ENCODE results near the gene PLOD3.
"Not testable (repeated sequence)": the region's sequence is repeated elsewhere in the genome, so short reads cannot be mapped to it uniquely, and the experiment has no call there.

Gene PLOD3, protein sequence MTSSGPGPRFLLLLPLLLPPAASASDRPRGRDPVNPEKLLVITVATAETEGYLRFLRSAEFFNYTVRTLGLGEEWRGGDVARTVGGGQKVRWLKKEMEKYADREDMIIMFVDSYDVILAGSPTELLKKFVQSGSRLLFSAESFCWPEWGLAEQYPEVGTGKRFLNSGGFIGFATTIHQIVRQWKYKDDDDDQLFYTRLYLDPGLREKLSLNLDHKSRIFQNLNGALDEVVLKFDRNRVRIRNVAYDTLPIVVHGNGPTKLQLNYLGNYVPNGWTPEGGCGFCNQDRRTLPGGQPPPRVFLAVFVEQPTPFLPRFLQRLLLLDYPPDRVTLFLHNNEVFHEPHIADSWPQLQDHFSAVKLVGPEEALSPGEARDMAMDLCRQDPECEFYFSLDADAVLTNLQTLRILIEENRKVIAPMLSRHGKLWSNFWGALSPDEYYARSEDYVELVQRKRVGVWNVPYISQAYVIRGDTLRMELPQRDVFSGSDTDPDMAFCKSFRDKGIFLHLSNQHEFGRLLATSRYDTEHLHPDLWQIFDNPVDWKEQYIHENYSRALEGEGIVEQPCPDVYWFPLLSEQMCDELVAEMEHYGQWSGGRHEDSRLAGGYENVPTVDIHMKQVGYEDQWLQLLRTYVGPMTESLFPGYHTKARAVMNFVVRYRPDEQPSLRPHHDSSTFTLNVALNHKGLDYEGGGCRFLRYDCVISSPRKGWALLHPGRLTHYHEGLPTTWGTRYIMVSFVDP

DNA sequence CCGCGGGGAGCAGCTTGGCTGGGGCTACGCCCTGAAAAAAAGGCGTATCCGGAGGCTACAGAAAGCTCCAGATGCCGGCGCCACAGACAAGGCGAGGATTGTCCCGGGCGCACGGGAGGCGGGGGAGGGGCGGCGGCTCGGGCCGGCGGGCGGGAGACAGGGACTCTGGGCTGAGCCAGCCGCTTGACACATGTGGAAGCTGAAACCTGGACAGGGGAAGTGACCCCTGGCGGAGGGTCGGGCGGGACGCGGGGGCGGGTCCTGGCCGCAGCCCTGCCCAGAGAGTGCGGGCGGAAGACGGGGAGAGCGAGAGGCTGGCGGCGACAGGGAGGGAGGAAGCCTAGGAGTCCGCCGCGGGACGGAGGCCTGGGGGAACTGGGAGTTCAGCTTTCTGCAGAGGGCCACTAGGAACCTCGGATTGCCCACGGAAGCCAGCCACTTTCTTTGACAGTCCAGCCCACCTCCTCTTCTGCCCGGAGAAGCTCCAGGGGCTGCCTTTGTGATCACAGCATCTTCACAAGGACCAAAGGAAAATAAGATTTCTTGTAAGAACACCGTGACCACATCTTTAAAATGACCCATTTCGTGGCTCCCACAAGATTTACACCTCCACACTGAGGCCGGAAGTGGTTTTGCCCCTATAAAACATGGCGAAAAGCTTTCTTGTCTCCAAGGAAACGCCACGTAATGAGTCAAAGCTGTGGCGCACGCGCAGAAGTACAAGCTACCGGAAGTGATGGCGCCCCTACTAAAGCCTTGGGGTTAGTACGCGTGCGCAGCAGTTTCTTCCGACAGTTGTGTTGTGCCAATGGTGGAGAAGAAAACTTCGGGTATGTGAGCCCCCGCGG, at the start of gene PLOD3, which contains the start of gene ZNHIT1:
Gene PLOD3 (minus strand): TSS at position 194 of the 848 bp plus-strand sequence. CDS start 307 bp downstream, outside the sequence.
Gene ZNHIT1 (plus strand): TSS at position 778 of the 848 bp plus-strand sequence. CDS start 31 bp downstream, at position 809.
- TF ChIP-seq POLR2AphosphoS5 (IDR thresholded peaks at IDR 0.05; ENCODE audit: borderline replicate concordance, low read depth, low read length) (peak; percentile 54), FOXP2 (optimal IDR thresholded peaks at IDR 0.05; ENCODE audit: control extremely low read depth, extremely low read length, insufficient read depth) (no peak)
- Histone ChIP-seq H3K9ac (ENCODE audit: insufficient read length) (peak within 1 kb of the TSS; percentile 86), H3K9me3 (ENCODE audit: low read depth, low read length) (no peaks in the 10 kb centered on the region), H3K36me3 (ENCODE audit: insufficient read depth, low read length) (no peaks in the 10 kb centered on the region; the same call in 1 of the 2 replicates), H3K27ac (peak within 1 kb of the TSS; percentile 73), H3K4me3 (peak within 1 kb of the TSS; percentile 99)
- DNase-seq (ENCODE audit: low read depth, low spot score): peak; percentile 97

DNA sequence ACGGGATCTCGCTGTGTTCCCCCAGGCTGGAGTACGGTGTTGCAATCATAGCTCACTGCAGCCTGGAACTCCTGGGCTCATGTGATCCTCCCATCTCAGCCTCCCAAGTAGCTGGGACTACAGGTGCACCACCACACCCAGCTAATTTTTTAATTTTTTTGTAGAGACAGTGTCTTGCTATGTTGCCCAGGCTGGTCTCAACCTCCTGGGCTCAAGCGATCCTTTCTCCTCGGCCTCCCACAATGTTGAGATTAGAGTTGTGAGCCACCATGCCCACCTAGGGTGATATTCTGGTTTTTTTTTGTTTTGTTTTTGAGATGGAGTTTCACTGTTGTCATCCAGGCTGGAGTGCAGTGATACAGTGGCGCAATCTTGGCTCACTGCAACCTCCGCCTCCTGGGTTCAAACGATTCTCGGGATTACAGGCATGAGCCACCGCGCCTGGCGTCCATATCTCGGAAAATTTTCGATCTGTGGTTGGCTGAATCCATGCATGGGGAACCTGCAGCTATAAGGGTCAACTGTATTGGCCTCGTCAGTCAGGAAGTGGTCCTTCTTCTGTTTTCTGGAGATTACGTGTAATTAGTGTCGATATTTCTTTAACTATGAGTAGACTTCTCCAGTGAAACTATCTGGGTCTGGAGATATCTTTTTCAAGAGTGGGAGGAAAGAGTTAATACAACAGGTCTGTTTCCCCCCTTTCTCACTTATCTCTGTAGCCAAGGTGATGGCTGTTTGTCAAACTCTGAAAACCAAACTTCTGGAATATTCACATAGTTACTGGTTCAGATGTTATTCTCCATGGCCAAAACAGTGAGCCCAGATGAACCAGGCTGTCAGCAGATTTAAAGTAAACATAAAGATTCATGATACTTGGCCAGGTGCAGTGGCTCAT, 48.5 kb upstream of the PLOD3 start:
- no peaks in the 10 kb centered on the region for H3K36me3 ChIP-seq (ENCODE audit: insufficient read depth, low read length)
- H3K9ac ChIP-seq (ENCODE audit: insufficient read length): no peak overlapping the region
- no peak for DNase-seq (ENCODE audit: low read depth, low spot score)
- no peak overlapping the region for H3K27ac ChIP-seq
- no peaks in the 10 kb centered on the region for H3K9me3 ChIP-seq (ENCODE audit: low read depth, low read length)
- no peak for TF ChIP-seq POLR2AphosphoS5 (IDR thresholded peaks at IDR 0.05; ENCODE audit: borderline replicate concordance, low read depth, low read length)
- TF ChIP-seq EZH2 (IDR thresholded peaks at IDR 0.05): no peak
- no peak for TF ChIP-seq FOXP2 (optimal IDR thresholded peaks at IDR 0.05; ENCODE audit: control extremely low read depth, extremely low read length, insufficient read depth)
- no peak overlapping the region for H3K4me3 ChIP-seq

DNA sequence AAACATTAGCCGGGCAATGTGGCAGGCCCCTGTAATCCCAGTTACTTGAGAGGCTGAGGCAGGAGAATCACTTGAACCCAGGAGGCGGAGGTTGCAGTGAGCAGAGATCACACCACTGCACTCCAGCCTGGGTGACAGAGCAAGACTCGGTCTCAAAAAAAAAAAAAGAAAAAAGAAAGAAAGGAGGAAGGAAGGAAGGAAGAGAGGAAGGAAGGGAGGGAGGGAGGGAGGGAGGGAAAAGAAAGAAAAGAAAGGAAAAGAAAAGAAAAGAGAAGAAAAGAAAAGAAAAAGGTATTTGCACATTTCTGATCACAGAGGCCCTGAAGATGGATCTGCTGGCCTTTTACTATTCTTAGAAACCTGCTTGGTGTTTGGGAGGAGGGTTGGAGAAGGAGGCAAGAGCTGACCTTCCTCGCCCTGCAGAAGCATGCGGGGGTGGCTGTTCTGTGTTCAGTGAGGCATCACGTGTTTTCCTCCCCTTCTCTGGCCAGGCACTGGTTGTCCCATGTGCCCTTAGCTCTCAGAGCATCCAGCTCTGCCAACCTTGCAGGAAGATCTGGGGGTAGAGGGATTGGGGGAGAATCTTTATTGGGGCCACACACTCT, 46.8 kb upstream of the PLOD3 start:
- H3K4me3 ChIP-seq; H3K9me3 ChIP-seq (ENCODE audit: low read depth, low read length); H3K9ac ChIP-seq (ENCODE audit: insufficient read length); DNase-seq (ENCODE audit: low read depth, low spot score); H3K27ac ChIP-seq; H3K36me3 ChIP-seq (ENCODE audit: insufficient read depth, low read length): not testable (repeated sequence)

DNA sequence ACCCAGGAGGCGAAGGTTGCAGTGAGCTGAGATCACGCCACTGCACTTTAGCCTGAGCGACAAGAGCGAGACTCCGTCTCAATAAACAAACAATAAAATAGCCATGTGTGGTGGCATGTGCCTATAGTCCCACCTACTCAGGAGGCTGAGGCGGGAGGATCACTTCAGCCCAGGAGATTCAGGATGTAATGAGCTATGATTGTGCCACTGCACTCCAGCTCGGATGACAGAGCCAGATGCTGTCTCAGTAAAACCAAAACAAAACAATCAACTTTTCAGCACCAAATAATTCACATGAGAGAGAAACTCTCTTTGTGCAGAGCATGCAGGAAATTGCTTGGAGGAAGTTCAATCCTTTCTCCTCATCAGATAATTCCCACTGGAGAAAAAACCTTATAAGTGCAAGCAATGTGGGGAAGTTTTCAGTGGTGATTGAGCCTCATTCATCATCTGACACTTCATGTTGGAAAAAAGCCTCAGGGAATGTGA, 40.9 kb upstream of the PLOD3 start:
- TF ChIP-seq EZH2 (IDR thresholded peaks at IDR 0.05) (no peak), FOXP2 (optimal IDR thresholded peaks at IDR 0.05; ENCODE audit: control extremely low read depth, extremely low read length, insufficient read depth) (no peak), POLR2AphosphoS5 (IDR thresholded peaks at IDR 0.05; ENCODE audit: borderline replicate concordance, low read depth, low read length) (no peak)
- no peak for DNase-seq (ENCODE audit: low read depth, low spot score)
- H3K36me3 ChIP-seq (ENCODE audit: insufficient read depth, low read length): no peaks in the 10 kb centered on the region
- H3K27ac ChIP-seq: no peak overlapping the region
- no peaks in the 10 kb centered on the region for H3K9me3 ChIP-seq (ENCODE audit: low read depth, low read length)
- no peak overlapping the region for H3K4me3 ChIP-seq
- no peak overlapping the region for H3K9ac ChIP-seq (ENCODE audit: insufficient read length)

DNA sequence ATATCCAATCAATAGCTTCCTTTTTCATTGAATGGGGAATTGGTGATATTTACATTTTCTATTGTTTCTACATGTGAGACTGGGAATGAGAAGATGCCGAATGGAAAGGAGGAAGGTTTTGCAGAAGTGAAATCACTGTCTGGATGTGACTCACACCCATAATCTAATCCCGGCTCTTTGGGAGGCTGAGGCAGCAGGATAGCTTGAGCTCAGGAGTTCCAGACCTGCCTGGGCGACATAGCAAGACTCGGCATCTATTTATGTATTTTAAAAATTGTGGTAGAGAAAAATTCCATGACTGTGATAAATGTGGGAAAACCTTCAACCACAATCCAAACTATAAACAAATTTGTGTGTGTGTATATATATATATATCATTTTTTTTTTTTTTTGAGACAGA, 38.4 kb upstream of the PLOD3 start:
- DNase-seq (ENCODE audit: low read depth, low spot score): no peak
- Histone ChIP-seq H3K9ac (ENCODE audit: insufficient read length) (no peak overlapping the region), H3K4me3 (no peak overlapping the region), H3K27ac (no peak overlapping the region), H3K9me3 (ENCODE audit: low read depth, low read length) (no peaks in the 10 kb centered on the region), H3K36me3 (ENCODE audit: insufficient read depth, low read length) (no peaks in the 10 kb centered on the region)
- no peak for TF ChIP-seq EZH2 (IDR thresholded peaks at IDR 0.05)
- no peak for TF ChIP-seq POLR2AphosphoS5 (IDR thresholded peaks at IDR 0.05; ENCODE audit: borderline replicate concordance, low read depth, low read length)
- no peak for TF ChIP-seq FOXP2 (optimal IDR thresholded peaks at IDR 0.05; ENCODE audit: control extremely low read depth, extremely low read length, insufficient read depth)

DNA sequence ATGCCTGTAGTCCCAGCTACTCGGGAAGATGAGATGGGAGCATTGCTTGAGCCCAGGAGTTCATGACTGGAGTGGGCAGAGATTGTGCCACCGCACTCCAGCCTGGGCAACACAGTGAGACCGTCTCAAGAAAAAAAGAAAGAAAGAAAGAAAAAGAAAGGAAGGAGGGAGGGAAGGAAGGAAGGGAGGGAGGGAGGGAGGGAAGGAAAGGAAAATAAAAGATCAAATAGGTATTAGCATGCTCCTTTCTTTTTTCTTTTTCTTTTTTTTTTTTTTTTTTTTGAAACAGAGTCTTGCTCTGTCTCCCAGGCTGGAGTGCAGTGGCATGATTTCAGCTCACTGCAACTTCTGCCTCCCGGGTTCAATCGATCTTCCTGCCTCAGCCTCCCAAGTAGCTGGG, 35.8 kb upstream of the PLOD3 start:
- not testable (repeated sequence) for H3K36me3 ChIP-seq (ENCODE audit: insufficient read depth, low read length); H3K9me3 ChIP-seq (ENCODE audit: low read depth, low read length); H3K9ac ChIP-seq (ENCODE audit: insufficient read length); H3K4me3 ChIP-seq; H3K27ac ChIP-seq; DNase-seq (ENCODE audit: low read depth, low spot score)

DNA sequence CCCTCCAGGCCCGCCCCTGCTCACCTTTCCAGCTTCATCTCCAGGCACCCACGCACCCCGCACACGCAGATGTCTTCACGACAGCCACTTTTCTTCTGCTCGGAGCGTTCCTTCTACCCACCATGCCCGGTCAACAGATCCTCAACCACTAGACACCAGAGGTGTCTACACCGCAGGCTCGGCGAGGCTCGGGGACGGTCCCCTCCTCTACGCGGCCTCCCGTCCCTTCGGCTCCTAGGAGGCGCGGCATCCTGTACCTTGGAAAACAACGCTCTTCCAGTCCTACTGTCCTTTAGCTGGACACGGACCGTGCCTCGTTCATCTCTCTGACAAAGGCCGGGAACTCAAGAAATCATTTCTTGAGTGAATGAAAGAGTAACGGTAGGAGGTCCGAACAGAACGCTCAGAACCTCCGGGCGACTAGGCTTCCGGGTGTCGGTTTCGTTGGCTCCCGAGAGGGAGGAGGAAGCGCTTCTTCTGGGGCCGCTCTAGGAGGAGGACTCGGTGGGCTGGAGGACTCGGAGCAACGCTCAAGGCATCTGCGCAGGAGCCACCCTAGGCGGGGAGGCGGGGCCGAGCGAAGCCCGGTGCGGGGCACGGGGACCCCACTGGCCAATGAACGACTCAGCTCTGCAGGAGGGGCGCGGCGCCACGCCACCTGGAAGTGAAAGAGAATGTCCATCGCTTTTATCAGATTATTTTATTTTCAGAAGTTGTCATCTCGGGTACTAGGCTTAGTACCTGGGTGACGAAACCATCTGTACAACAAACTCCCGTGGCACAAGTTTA, 34.7 kb upstream of the PLOD3 start:
- Histone ChIP-seq H3K27ac (no peak overlapping the region), H3K36me3 (ENCODE audit: insufficient read depth, low read length) (no peaks in the 10 kb centered on the region), H3K9me3 (ENCODE audit: low read depth, low read length) (no peaks in the 10 kb centered on the region), H3K9ac (ENCODE audit: insufficient read length) (peak overlapping the region; percentile 90), H3K4me3 (peak overlapping the region; percentile 80)
- TF ChIP-seq POLR2AphosphoS5 (IDR thresholded peaks at IDR 0.05; ENCODE audit: borderline replicate concordance, low read depth, low read length) (peak; percentile 79), EZH2 (IDR thresholded peaks at IDR 0.05) (no peak)
- peak; percentile 84 for DNase-seq (ENCODE audit: low read depth, low spot score)
